ENCODE data around the gene CPHXL.

CPHXL gene

DNA sequence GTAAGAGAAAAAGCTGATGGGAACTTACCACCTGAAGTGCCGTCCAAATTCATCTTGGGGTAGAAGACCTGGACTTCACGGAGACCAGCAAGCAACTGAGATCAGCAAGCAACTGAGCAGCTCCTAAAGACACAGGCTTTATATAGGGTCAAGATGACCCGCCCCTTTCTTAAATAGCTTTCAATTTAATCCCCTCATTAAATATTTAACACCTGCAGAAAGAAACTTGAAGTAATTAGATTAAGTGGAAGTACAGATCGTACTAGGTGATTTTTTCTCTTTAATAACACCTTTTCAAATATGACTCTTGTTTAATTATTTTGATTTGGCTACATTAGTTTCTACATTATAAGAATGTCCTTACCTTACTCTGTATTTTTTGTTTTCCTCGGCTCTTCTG lies at the start of gene CPHXL:
Gene CPHXL (minus strand): TSS at position 101 of the 400 bp plus-strand sequence. CDS start 48 bp downstream, at position 53.
- DNase-seq (ENCODE audit: low read depth): no peak

DNA sequence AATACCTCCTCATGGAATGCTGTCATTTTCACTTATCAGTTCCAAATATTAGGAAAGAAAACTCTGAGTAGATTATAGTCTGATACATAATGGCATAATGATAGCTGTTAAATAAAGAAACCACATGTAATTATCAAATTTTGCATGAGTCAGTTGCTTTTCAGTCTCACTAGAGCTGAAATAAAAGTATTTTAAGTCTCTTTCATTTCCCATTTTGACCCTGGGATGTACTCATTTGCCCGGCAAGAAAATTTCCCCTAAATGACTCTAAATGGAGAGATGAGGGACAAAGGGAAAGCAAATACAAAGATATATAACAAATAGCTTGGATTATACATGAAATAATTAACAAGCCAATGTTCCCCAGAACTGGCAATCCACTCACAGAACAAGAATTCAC lies 47.9 kb upstream of the CPHXL start:
- no peak for DNase-seq (ENCODE audit: low read depth)

DNA sequence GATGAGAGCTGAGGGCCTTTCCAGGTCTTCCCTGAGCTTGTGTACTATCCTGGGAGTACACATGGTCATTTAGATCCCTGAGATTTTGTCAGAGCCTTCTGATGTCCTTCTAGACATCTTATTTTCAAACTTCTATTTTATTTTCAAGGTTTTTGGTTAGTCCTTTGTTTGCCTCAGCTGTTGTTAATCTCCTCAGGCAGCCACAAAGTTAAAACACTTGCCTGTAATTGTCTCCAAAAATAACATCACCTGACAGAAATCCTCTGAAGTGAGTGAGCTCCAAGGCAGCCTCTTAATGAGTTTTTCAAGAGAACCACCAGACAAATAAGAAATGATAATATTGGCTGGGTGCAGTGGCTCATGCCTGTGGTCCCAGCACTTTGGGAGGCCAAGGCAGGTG lies 43.8 kb upstream of the CPHXL start:
- DNase-seq (ENCODE audit: low read depth): no peak

DNA sequence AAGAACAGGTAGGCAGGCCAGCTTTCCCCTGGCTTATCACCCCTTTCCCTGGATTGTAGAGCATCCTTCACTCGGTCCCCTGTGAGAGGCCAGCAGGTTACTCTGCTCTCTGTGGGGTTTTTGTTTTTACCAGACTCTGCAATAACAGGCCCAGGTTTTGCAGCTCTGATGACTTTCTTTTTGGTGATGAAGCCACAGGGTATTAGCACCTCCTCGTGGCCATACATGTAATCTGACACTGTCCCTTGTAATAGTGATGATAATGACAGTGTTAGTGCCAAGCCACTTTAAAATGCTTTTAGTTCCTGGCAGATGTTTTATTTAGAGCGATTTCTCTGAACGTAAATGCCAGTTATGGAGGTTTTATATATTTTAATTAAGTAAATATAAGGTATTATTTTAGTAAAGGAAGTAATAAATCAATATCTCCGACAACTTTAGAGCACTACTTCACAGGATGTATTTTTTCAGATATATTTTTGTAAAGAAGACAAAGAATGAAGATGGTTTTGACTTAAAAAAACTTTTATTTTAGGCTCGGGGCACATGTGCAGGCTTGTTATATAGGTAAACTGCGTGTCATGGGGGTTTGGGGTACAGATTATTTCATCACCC lies 38.0 kb upstream of the CPHXL start:
- DNase-seq (ENCODE audit: low read depth): peak; percentile 25

DNA sequence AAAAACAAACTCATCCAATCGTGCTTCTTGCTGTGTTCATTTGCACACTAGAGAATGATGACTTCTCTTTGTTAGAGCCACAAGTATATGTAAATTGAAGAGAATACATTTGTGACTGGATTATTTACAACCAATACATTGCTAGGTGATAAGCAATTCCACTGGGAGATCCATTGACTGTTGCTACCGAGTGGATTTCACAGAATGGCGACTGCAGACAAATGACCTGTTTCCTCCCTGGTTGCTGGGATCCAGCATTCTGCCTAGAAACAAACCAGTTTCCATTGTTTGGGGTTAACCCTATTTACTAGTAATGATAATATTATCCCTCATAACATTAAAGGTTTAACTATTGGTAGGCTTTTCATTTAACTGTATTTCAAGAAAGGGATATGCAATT lies 36.9 kb upstream of the CPHXL start:
- DNase-seq (ENCODE audit: low read depth): no peak

DNA sequence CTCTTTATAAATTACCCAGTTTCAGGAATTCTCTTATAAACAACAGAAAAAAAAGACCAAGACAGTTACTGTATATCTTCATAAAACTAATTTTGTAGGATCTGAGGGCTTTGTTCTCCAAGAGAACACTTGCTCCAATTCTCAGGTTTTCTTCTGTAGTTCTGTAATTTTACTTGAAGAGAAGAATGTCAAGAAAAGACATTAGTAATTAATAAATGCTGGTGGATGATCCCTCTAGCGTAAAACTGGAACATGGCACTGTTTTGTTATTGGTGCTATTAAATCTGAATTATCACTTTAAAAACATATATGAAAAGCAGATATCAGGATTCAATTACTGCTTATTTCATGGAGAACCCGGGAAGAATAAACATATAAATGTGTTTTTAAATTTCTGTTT lies 36.5 kb upstream of the CPHXL start:
- DNase-seq (ENCODE audit: low read depth): no peak

DNA sequence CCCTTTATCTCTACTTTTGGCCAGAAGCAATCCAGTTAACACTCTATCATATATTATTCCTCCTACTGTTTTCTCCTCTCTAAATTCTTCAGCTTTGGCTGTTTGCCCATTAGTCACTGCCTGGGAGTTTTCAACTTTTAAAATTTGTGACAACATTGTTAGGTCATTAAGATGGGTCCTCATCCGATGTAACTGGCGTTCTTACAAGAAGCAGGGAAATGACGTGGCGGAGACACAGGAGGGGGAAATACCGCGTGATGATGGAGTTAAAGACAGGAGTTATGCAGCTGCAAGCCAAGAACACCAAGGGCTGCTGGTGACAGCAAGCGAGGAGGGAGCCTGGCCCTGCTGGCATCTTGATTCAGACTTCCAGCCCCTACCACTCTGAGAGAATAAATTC lies 34.8 kb upstream of the CPHXL start:
- no peak for DNase-seq (ENCODE audit: low read depth)

DNA sequence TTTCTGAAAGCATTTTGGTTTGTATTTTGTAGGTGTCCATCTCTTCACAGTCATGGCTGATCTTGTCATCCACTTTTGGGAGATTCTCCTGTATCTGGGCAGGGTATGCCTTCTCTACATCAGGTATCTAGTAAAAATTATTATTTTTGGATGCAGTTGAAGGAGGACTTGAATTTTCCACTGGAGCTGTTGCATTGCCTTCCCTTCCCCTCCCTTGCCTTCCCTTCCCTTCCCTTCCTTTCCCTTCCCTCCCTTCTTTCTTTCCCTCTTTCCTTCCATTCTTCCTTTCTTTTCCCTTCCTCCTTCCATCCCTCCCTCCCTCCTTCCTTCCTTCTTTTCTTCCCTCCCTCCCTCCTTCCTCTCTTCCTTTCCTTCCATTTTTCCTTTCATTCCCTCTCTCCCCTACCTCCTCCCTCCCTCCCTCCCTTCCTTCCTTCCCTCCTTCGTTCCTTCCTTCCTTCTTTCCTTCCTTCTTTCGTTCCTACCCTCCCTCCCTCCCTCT lies 33.8 kb upstream of the CPHXL start:
- DNase-seq (ENCODE audit: low read depth): no peak

DNA sequence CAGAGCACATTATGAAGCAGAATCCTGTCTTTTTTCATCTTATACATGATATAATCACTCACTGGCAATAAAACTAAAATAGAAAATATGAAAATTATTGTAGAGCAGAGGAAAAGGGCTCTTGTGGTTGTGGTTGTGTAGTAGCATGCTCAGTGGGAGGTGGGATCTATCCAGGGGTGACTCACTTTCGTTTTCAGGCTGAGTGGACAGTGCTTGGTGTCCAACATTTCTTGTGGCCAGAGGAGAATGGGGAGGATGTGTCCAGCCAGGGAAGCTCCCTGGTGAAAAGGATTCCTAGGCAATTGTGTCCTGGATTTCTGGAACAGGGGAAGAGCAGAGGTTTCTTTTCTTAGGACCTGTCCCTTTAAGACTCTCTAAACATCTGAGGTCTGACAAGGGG lies 31.9 kb upstream of the CPHXL start:
- no peak for DNase-seq (ENCODE audit: low read depth)

DNA sequence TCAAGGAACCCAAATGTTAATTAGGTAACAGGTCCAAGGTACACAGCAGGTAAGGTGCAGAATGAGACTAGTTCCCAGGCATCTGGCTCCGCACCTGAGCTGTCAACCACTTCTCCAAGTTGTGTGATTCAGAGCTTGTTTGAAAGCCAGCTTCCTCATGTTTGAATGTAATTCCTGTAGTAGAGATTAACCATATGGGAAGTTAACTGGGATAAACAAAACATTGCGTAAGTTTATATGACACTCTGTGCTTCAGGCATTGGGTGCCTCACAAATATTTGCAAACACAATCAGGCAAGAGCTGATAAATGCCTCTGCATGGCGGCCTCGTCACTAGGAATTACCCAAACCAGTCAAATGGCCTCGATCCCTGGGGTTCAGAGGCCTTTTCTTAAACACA lies 27.9 kb upstream of the CPHXL start:
- no peak for DNase-seq (ENCODE audit: low read depth)

DNA sequence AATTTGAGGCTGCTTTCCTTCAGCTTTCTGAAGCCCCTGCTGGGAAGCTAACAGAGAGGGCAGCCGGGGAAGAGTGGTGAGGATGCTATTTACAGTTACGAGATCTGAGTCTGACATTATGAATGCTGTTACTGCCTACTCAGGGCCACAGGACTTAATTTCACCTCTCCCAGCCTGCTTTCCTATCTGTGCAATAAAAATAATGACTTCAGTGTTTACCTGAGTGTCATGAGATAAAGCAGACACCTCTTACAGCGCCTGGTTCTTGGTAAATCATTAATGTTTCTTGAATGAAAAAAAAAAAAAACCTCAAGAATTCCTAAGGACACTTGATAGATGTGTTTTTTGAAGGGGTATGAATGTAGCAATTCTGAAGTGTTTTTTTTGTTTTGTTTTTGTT lies 24.2 kb upstream of the CPHXL start:
- no peak for DNase-seq (ENCODE audit: low read depth)

DNA sequence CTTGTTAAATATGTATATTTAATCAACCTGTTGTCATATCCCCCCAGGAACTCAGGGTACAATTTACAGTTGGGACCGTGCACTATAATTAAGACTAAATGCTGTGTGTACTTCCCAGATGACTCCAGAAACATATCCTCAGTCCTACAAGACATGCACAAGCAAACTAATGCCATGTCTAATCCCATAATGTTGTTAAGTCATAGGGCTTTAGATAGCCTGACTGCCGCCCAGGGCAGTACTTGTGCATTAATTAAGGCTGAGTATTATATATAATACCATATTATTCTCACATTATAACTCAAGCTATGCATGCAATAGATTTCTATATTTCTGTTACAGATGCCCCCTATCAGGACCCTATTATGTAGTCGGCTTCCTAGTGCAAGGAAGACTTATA lies 20.1 kb upstream of the CPHXL start:
- no peak for DNase-seq (ENCODE audit: low read depth)

DNA sequence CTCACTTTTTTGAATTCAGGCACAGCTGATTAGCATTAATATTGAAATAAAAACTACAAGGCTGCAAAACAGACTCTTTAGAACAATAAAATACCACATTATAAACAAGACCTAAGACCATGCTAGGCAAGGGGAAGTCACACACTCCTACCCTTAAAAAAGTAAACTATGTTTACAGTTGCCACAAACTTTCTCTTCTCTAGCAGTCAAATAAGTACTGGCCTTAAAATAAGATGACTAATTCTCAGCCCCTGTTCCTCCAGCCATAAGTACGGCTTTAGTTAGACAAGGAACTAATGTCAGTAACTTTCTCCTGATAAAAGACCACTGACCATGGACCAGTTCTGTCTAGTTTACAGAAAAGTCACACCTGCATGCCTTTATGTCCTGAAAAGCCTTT lies 19.5 kb upstream of the CPHXL start:
- DNase-seq (ENCODE audit: low read depth): no peak

DNA sequence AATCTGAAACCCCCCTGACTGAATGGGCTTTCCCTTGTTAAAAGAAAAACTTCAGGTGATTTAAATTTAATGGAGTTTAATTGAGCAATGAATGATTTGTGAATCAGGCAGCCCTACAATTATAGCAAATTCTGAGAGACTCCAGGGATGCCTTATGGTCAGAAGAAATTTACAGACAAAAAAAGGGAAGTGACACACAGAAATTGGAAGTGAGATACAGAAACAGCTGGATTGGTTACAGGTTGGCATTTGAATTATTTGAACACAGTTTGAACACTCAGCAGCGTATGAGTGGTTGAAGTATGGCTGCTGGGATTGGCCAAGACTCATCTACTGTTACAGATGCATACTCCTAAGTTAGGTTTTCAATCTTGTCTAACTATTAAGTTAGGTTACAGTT lies 19.0 kb upstream of the CPHXL start:
- no peak for DNase-seq (ENCODE audit: low read depth)

DNA sequence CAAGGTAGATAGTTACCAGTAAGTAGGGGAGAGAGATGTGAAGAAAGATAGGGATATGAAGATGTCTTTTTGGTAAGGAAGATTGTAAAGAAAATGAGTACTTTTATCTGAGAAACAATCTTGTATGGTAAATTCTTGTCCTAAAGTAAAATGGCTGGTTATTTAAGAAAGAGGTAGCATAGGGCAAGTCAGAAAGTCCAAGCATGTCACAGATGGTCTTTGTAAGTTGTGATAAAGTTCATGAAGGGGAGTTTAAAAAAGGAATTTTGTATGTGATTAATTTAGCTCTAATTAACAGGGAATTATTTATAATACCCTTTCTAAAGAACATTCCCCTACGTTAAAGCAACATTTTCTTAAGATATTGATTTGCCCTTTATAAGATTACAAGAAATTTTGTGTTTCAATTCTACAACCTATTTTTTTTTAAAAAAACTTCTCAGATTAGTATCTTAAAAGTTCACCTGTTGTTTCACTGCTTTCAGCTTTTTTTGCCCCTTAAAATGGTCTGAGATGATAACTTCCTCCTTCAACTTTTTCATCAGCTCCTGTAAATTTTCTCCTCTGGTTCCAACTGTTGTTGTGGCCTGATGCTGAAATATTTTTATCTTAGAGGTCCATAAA lies 16.2 kb upstream of the CPHXL start:
- DNase-seq (ENCODE audit: low read depth): no peak

DNA sequence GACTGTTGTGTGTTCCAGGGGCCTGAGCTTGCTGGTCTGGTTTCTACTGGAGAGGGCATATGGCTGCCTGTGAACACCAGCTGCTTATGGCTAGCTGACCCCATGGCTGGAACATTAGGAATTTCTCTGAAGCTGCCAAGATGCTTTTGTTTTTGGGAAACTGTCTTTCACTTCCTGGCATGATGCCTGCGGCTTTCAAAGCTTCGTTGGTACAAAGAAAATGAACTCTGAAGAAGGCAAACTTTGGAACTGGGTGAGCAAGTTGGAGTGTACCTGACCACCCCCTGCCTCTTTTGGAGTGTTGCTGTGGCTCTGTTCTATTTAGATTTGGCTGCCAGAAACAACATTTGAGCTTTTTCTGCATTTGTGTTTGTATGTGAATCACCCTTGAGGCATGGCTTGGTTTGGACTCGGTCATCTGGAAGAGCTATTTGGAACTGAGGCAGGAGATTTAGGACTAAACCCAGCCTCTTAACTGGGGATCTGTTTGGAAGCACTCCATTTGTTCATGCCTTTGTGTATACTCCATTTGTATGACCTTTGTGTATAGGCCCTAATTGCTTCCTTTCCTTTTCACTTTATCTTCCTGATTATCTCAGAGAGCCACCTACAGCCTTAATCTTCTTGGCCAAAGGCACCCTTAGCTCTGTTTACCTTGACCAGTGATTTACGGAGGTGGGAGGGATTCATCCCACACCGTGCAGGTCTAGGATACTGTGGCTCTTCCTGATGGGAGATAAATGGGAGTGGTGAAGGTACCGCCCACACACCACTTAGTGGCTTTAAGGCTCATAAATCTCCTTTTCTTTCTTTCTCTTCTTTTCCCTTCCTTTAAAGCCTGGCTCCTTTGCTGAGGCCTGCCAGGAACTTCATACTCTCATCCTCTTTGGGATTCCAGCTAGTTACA lies 7.3 kb upstream of the CPHXL start:
- no peak for DNase-seq (ENCODE audit: low read depth)

DNA sequence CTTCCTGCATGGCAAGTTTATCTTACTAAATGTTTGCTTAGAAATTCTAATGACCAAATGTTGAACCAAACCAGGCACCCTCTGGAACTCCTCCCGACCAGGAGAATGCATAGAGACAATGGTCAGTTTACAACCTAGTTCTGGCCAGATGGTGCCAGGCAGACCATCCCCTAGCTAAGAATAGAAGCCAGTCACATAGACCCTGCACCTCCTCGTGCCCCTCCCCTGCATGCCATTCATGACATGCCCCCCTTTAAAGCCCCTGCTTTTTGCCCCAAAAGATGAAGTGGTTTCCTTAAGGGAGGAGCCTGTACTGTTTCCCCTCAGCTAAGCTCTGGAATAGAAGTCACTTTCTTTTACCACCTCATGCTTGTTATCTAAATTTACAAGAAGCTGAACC lies 6.6 kb upstream of the CPHXL start:
- no peak for DNase-seq (ENCODE audit: low read depth)

DNA sequence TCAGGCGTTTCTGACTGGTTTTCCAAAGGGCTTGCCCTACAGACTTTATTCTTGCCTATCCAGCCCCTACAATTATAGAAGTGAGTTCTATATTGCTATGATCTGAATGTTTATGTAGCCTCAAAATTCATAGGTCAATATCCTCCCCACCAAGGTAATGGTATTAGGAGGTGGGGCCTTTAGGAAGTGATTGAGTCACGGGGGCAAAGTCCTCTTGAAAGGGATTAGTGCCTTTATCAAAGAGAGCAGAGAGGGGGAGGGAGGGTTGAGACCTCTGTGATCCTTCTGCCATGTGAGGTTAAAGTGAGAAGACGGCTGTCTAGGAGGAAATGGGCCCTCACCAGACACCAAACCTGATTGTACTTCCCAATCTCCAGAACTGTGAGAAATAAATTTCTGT lies 931 bp upstream of the CPHXL start:
- DNase-seq (ENCODE audit: low read depth): no peak

DNA sequence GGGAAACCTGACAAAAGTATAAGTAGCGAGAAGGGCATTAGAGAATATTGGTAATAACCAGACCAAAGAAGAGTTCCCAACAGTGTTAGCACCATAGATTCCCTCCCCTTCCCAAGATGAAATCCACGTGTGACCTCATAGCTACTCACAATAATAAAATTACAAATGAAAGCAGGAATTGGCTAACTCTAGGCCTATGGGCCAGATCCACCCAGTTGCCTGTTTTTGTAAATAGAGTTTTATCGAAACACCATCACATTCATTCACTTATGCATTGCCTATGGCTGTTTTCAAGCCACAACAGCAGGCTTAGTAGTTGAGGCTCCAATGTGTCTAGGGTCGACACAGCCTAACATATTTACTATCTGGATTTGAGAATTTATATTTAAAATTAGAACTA lies 7.8 kb downstream of the CPHXL start:
- no peak for DNase-seq (ENCODE audit: low read depth)

DNA sequence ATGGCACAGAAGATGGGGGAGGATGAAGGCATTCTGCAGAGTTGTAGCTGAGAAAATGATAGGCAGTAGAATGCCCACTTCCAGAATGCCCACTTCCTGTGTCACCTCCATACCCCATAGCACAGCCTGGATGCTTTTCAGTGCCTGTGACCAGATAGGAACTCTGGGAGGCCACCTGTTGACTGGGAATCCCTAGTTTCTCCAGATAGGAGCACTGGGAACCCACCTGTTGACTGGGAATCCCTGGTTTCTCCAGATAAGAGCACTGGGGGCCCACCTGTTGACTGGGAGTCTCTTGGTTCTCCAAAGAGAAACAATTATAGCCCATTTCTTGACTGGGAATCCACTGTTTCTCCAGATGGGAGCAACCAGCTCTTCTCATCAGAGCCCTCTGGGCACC lies 11.6 kb downstream of the CPHXL start:
- DNase-seq (ENCODE audit: low read depth): no peak

DNA sequence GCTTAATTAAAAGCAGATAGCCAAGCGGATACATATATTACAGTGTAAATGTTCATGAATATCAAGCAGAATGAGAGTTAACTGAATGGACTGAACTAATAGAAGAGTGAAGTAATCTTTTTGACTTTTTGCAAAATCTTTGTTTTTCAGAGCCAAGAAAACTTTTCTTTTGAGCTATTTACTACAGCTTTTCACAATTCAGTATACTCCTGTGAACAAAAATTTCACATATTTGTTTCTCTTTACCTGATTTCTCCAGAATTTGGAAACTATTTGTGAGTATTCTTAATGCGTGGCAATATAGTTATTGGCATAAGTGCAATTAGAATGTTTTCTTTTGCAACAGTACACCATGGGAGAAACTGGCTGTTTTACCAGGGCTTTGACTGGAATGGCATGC lies 15.9 kb downstream of the CPHXL start:
- no peak for DNase-seq (ENCODE audit: low read depth)

DNA sequence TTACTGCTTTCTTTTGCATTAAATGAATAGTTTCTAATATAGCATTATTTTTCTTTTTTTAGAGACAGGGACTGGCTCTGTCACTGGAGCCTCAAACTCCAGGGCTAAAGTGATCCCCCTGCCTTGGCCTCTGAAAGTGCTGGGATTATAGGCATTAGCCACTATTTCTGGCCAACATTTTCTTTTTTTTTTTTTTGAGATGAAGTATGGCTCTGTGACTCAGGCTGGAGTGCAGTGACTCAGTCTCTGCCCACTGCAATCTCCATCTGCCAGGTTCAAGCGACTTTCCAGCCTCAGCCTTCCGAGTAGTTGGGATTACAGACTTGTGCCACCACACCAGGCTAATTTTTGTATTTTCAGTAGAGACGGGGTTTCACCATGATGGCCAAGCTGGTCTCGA lies 23.0 kb downstream of the CPHXL start:
- DNase-seq (ENCODE audit: low read depth): no peak

DNA sequence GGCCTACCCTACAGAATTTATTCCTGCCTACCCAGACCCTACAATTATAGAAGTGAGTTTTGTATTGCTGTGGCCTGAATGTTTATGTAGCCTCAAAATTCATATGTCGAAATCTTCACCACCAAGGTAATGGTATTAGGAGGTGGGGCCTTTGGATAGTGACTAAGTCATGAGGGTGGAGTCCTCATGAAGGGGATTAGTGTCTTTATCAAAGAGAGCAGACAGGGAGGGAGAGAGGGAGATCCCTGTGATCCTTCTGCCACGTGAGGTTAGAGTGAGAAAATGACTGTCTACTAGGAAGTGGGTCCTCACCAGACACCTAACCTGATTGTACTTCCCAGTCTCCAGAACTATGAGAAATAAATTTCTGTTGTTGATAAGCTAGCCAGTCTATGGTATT lies 24.0 kb downstream of the CPHXL start:
- DNase-seq (ENCODE audit: low read depth): no peak
